Endodermal cell (in vitro differentiated cells): Measurements from ENCODE around the gene HUS1. TPM values are rescaled to one million over a fixed set of nuclear protein-coding genes. Genes with fewer than 3 reads are reported as not detected.

ENCODE experiments used
- DNase-seq: peaks from one replicate; pipeline ENCODE4 v3.0.0-alpha.2; 2017
- H3K27ac ChIP-seq: 2 replicates; pipeline ENCODE4 v1.5.1; 2013; ENCODE audit warnings: mild to moderate bottlenecking, low read depth, low read length, moderate library complexity
- H3K27me3 ChIP-seq: 2 replicates; pipeline ENCODE4 v1.6.1; 2013; ENCODE audit warnings: mild to moderate bottlenecking, low read length, moderate library complexity; ENCODE audit not compliant: insufficient read depth, control insufficient read depth, poor library complexity, severe bottlenecking
- H3K36me3 ChIP-seq: 2 replicates; pipeline ENCODE4 v1.7.0; 2013; ENCODE audit warnings: mild to moderate bottlenecking, low read length, moderate library complexity; ENCODE audit not compliant: control insufficient read depth, insufficient read depth
- H3K4me1 ChIP-seq: one replicate; pipeline ENCODE4 v1.7.0; 2013; ENCODE audit warnings: low read length; ENCODE audit not compliant: control insufficient read depth, insufficient read depth
- H3K4me3 ChIP-seq: 2 replicates; pipeline ENCODE4 v1.5.1; 2013; ENCODE audit warnings: mild to moderate bottlenecking, low read length, moderate library complexity
- H3K9ac ChIP-seq: 2 replicates; pipeline ENCODE4 v1.6.1; 2013; ENCODE audit warnings: mild to moderate bottlenecking, low read length, moderate library complexity; ENCODE audit not compliant: poor library complexity, severe bottlenecking; ENCODE audit errors: extremely low read depth
- H3K9me3 ChIP-seq: 2 replicates; pipeline ENCODE4 v1.6.1; 2013; ENCODE audit warnings: mild to moderate bottlenecking, low read length, moderate library complexity; ENCODE audit not compliant: control insufficient read depth
- H3K27ac Mint-ChIP-seq: 2 replicates; pipeline ENCODE4 v1.8.0; 2020; ENCODE audit warnings: mixed read lengths
- H3K27me3 Mint-ChIP-seq: 2 replicates; pipeline ENCODE4 v1.8.0; 2021; ENCODE audit warnings: mild to moderate bottlenecking, mixed read lengths; ENCODE audit not compliant: insufficient read depth
- H3K36me3 Mint-ChIP-seq: 2 replicates; pipeline ENCODE4 v1.8.0; 2020; ENCODE audit warnings: low read depth, mixed read lengths
- H3K4me1 Mint-ChIP-seq: 2 replicates; pipeline ENCODE4 v1.8.0; 2020; ENCODE audit warnings: mixed read lengths
- H3K4me3 Mint-ChIP-seq: 2 replicates; pipeline ENCODE4 v1.8.0; 2020; ENCODE audit warnings: mild to moderate bottlenecking, moderate library complexity, mixed read lengths
- H3K9me3 Mint-ChIP-seq: 2 replicates; pipeline ENCODE4 v1.8.0; 2020; ENCODE audit warnings: mild to moderate bottlenecking, mixed read lengths
- CTCF ChIP-seq: fragments of 200-600 bp; sonication (generic); conservative IDR thresholded peaks from 2 replicates; pipeline ENCODE4 v1.5.0; 2021; ENCODE audit warnings: antibody characterized with exemption, mild to moderate bottlenecking
- WGBS, 2 experiments: methylation state at CpG; one replicate each; pipeline versions ENCODE4 v1.1.5 to v1.1.7; 2013; ENCODE audit warnings: missing lambda C conversion rate in 2 of 2, mixed read lengths in 1 of 2; ENCODE audit not compliant: insufficient coverage in 1 of 2, insufficient read length in 1 of 2; 5-methylcytosine and 5-hydroxymethylcytosine counted together
- total RNA-seq, 2 donors: library from RNA; stranded (reverse); fragmentation: NEBNext Ultra II Directional in 1 of 2; extraction: Animal tissue kit (Norgen Biotek cat#: 25700) in 1 of 2; gene quantifications; 2 replicates in 1 of 2; 3 replicates in 1 of 2; pipeline ENCODE4 v1.2.1, GENCODE V29; 2021

The HUS1 gene
- total RNA-seq, 2 donors from 2014 or later: 37.0 to 42.5 TPM

DNA sequence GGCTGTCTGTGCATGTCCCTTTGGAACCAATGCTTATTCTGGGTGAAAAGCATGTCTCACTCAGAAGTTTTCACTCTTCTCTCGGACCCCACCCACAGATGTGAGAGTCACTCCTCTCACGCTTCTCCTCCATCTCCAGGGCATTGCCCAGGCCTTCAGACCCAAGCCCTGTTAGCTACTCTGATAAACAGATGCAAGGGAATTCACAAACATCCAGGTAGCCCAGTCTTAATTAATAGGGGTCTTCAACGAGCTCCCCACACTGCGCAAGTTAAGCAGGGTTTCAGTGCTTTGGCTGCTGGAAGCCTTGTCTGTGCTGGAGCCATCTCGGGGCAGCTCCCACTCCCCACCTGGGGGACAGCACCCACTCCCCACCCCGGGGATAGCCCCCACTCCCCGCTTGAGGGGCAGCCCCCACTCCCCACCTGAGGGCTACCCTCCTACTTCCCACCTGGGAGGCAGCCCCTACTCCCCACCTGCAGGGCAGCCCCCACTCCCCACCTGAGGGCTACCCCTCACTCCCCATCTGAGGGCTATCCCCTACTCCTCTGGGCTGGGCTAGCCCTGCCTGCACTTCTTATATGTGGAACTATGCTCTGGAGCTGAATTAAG, 39.9 kb downstream of the HUS1 start:
- Histone ChIP-seq H3K4me3 (no peak overlapping the region), H3K4me1 (no peaks in the 10 kb centered on the region), H3K36me3 (no peaks in the 10 kb centered on the region), H3K9ac (no peak overlapping the region), H3K27me3 (no peaks in the 10 kb centered on the region), H3K27ac (no peak overlapping the region), H3K9me3 (no peaks in the 10 kb centered on the region)
- H3K27me3 Mint-ChIP-seq: peaks cover 1% of the 10 kb centered on the region
- no peaks in the 10 kb centered on the region for H3K36me3 Mint-ChIP-seq
- no peaks in the 10 kb centered on the region for H3K9me3 Mint-ChIP-seq
- peaks cover 38% of the 10 kb centered on the region for H3K4me1 Mint-ChIP-seq
- H3K4me3 Mint-ChIP-seq: no peak overlapping the region
- H3K27ac Mint-ChIP-seq: no peak overlapping the region
- no peak for DNase-seq
- 94 to 100% methylated on average over 4 to 7 of the region's 7 CpGs for WGBS, 2 experiments
- no peak for TF ChIP-seq CTCF

DNA sequence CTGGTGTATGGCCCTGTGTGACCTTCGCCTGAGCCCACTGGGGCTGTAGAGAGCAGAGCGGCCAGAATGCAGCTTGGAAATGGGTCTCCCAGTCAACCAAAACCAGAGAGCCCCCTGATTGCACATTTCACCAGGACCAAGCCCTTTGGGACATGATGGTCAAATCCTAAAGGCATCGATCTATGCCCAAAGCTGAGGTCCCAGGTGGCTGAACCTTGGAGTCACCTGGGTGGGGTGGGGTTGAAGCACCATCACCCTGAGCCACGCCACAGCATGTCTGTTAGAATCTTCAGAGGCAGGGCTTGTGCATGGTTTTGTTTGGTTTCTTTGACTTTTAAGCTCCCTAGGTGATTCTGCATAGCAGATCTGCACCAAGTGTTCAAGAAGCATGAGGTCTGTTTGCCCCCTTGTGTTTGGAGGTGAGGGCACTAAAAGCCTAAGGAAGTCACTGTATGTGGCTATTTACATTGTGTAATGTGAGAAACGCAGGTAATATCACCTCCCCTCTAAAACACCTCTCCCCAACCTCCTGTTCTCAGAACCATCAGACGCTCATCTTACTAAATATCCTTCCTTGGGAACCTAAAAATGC, 40.7 kb downstream of the HUS1 start:
- Histone ChIP-seq H3K4me3 (no peak overlapping the region), H3K27ac (no peak overlapping the region), H3K9ac (no peak overlapping the region), H3K4me1 (no peaks in the 10 kb centered on the region), H3K9me3 (no peaks in the 10 kb centered on the region), H3K27me3 (no peaks in the 10 kb centered on the region), H3K36me3 (no peaks in the 10 kb centered on the region)
- Mint-ChIP-seq H3K27me3 (peaks cover 1% of the 10 kb centered on the region), H3K4me1 (peaks cover 40% of the 10 kb centered on the region), H3K4me3 (no peak overlapping the region), H3K9me3 (no peaks in the 10 kb centered on the region), H3K36me3 (no peaks in the 10 kb centered on the region), H3K27ac (no peak overlapping the region)
- peak; percentile 70 for TF ChIP-seq CTCF
- 83 to 92% methylated on average over 2 to 6 of the region's 6 CpGs for WGBS, 2 experiments
- peak; percentile 55 for DNase-seq

DNA sequence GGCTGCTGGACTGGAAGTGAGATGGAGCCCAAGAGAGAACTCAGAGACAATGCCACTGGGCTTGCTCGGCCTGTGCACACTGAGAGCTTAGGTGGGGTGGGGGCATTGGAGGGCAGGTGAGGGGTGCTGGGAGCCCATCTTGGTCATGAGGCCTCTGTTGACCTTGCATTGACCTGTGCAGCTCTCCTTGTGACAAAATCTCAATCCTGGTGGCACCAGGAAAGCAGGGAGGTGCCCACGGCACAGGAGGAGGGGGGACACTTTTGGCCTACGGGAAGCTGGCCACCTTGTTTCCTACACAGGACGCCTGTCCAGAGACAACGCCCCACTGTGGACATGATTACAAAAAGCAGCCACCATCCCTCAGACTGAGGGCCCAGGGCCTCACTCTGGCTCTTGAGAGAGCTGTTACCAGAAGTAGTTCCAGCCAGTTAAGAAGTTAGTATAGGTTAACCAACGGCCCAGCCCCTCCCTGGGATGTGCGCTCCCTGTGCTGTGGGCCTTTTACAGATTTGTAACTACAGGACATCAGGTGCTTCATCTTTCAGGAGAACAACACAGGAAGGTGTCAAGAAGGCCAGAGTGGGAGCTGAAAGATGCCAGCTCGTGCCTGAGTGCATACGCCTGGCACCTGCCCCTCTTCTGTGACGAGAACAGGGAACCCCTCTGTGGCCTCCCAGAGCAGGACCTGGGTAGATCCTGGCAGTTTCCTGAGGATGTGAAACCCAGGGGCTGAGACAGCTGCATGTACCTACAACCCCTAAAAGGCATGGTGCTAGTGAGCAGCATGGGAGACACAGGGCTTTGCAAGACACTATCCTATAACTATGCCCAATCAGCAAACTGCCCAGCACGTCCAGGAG, 41.5 kb downstream of the HUS1 start:
- Mint-ChIP-seq H3K4me1 (peaks cover 40% of the 10 kb centered on the region), H3K4me3 (no peak overlapping the region), H3K9me3 (no peaks in the 10 kb centered on the region), H3K36me3 (no peaks in the 10 kb centered on the region), H3K27ac (peak overlapping the region; percentile 6), H3K27me3 (peaks cover 1% of the 10 kb centered on the region)
- peak; percentile 18 for TF ChIP-seq CTCF
- Histone ChIP-seq H3K27ac (no peak overlapping the region), H3K27me3 (no peaks in the 10 kb centered on the region), H3K9ac (no peak overlapping the region), H3K36me3 (no peaks in the 10 kb centered on the region), H3K4me3 (no peak overlapping the region), H3K9me3 (no peaks in the 10 kb centered on the region), H3K4me1 (no peaks in the 10 kb centered on the region)
- DNase-seq: peak; percentile 56
- 90 to 97% methylated on average over 9 to 11 of the region's 11 CpGs for WGBS, 2 experiments
